ENCODE data around the gene NRL. TPM values are rescaled to one million over a fixed set of nuclear protein-coding genes. Genes with fewer than 3 reads are reported as not detected.
A peak's percentile ranks its signal among the peaks of the same experiment; 100 is the strongest.

The NRL gene
- total RNA-seq, 1 experiment from 2014 or later: 0.66 TPM

- H3K4me1 ChIP-seq (ENCODE audit: control insufficient read depth in 1 of 2, insufficient read depth in 2 of 2, low read length in 2 of 2): peaks cover 26 to 46% of the 10 kb centered on the region in 2 experiments
- peaks cover 16 to 21% of the 10 kb centered on the region in 2 experiments for H3K36me3 ChIP-seq (ENCODE audit: control insufficient read depth in 1 of 2, insufficient read depth in 2 of 2, low read length in 2 of 2)
- peaks cover 41% of the 10 kb centered on the region for H3K79me2 ChIP-seq (ENCODE audit: insufficient read depth, low read length)
- BruUV-seq (replicated peaks): no TSS peak
- intact Hi-C loops (cut with micrococcal nuclease): no loop called here
- ATAC-seq (no peak), DNase-seq (ENCODE audit: low read depth, low spot score) (no peak)
- peak overlapping the region; percentile 85; the same call in 1 of the 2 replicates for H3K4me2 ChIP-seq (ENCODE audit: low read length)
- H4K20me1 ChIP-seq (ENCODE audit: insufficient read depth): no peaks in the 10 kb centered on the region
- CTCF ChIA-PET: interaction anchor here (0.7 to 1.0 kb wide), 2 partner anchors 23 to 24 kb away, joined by 3 to 4 read pairs; partner anchors contain the start of gene IRF9
- H3K27ac ChIP-seq (ENCODE audit: low read depth, low read length): peak overlapping the region; percentile 96; the same call in 1 of the 2 replicates
- H3K4me3 ChIP-seq (replicated peaks in 1 of 2; ENCODE audit: low read depth in 1 of 2, low read length in 2 of 2): no peak overlapping the region
- RAD21 ChIA-PET (ENCODE audit: low non-redundant PET in 1 of 2, low total read pairs in 2 of 2, uncharacterized antibody in 2 of 2, unreplicated experiment in 2 of 2): interaction anchor here in 1 of 2 experiments (0.5 kb wide), 1 partner anchor 22 kb away, joined by 4 read pairs; no protein-coding TSS in a partner anchor
- TF ChIP-seq EZH2 (IDR thresholded peaks at IDR 0.05) (no peak), SIN3A (IDR thresholded peaks at IDR 0.05; ENCODE audit: low read depth) (no peak), POLR2A (IDR thresholded peaks at IDR 0.05; ENCODE audit: borderline replicate concordance, extremely low read depth, insufficient read depth, insufficient read length) (peak; percentile 34), POLR2AphosphoS5 (IDR thresholded peaks at IDR 0.05; ENCODE audit: low read depth, low read length) (peak; percentile 32), EGR1 (IDR thresholded peaks at IDR 0.05; ENCODE audit: low read depth) (no peak)
- TF ChIP-seq, protein P1, sequence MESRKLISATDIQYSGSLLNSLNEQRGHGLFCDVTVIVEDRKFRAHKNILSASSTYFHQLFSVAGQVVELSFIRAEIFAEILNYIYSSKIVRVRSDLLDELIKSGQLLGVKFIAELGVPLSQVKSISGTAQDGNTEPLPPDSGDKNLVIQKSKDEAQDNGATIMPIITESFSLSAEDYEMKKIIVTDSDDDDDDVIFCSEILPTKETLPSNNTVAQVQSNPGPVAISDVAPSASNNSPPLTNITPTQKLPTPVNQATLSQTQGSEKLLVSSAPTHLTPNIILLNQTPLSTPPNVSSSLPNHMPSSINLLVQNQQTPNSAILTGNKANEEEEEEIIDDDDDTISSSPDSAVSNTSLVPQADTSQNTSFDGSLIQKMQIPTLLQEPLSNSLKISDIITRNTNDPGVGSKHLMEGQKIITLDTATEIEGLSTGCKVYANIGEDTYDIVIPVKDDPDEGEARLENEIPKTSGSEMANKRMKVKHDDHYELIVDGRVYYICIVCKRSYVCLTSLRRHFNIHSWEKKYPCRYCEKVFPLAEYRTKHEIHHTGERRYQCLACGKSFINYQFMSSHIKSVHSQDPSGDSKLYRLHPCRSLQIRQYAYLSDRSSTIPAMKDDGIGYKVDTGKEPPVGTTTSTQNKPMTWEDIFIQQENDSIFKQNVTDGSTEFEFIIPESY (IDR thresholded peaks at IDR 0.05; ENCODE audit: extremely low read depth, insufficient replicate concordance, low read length): no peak
- TF ChIP-seq, protein P2, sequence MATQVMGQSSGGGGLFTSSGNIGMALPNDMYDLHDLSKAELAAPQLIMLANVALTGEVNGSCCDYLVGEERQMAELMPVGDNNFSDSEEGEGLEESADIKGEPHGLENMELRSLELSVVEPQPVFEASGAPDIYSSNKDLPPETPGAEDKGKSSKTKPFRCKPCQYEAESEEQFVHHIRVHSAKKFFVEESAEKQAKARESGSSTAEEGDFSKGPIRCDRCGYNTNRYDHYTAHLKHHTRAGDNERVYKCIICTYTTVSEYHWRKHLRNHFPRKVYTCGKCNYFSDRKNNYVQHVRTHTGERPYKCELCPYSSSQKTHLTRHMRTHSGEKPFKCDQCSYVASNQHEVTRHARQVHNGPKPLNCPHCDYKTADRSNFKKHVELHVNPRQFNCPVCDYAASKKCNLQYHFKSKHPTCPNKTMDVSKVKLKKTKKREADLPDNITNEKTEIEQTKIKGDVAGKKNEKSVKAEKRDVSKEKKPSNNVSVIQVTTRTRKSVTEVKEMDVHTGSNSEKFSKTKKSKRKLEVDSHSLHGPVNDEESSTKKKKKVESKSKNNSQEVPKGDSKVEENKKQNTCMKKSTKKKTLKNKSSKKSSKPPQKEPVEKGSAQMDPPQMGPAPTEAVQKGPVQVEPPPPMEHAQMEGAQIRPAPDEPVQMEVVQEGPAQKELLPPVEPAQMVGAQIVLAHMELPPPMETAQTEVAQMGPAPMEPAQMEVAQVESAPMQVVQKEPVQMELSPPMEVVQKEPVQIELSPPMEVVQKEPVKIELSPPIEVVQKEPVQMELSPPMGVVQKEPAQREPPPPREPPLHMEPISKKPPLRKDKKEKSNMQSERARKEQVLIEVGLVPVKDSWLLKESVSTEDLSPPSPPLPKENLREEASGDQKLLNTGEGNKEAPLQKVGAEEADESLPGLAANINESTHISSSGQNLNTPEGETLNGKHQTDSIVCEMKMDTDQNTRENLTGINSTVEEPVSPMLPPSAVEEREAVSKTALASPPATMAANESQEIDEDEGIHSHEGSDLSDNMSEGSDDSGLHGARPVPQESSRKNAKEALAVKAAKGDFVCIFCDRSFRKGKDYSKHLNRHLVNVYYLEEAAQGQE (IDR thresholded peaks at IDR 0.05; ENCODE audit: low read depth): no peak
- no peak overlapping the region for H2AFZ ChIP-seq (ENCODE audit: low read depth, low read length, poor library complexity, severe bottlenecking)
- POLR2A ChIA-PET: interaction anchor here (0.7 to 2.2 kb wide), 4 partner anchors 9 to 44 kb away, joined by 4 to 11 read pairs (median 6); partner anchors contain the start of genes DCAF11, NRL, PCK2 and PSME2
- H3K9me3 ChIP-seq (ENCODE audit: control insufficient read depth in 1 of 2, insufficient read depth in 1 of 2, low read depth in 1 of 2, low read length in 2 of 2): no peaks in the 10 kb centered on the region
- H3K27me3 ChIP-seq (ENCODE audit: insufficient read depth, low read length): no peaks in the 10 kb centered on the region
- no peaks in the 10 kb centered on the region for H3K9me2 ChIP-seq (ENCODE audit: insufficient read depth)
- no peak overlapping the region for H3K9ac ChIP-seq (ENCODE audit: low read length)
Measured at GRCh38 chr14:24137529-24138395, 23.0 kb upstream of the NRL start.

Data from HCT116 (cell line).